HepG2 (cell line): ENCODE results near the gene AUP1. TPM values are rescaled to one million over a fixed set of nuclear protein-coding genes. Genes with fewer than 3 reads are reported as not detected.

Source experiments
- ATF4 ChIP-seq, 2 experiments: fragments of 450-650 bp in 1 of 2; sonication (generic) in 1 of 2; formaldehyde crosslinking; IDR thresholded peaks; 2 replicates each; pipeline versions ENCODE4 v1.5.0 to v1.8.0; 2020 to 2022; ENCODE audit warnings: mild to moderate bottlenecking in 1 of 2, missing genetic modification reagents in 1 of 2
- BRD4 ChIP-seq: sonication (generic); formaldehyde crosslinking; IDR thresholded peaks from 2 replicates; pipeline ENCODE4 v1.4.0; 2020; ENCODE audit warnings: missing genetic modification reagents
- ESRRA ChIP-seq: sonication (generic); formaldehyde crosslinking; IDR thresholded peaks from 2 replicates; pipeline ENCODE4 v1.5.1; 2020; ENCODE audit warnings: mild to moderate bottlenecking, low read depth, missing genetic modification reagents
- MBD4 ChIP-seq: IDR thresholded peaks from 2 replicates; pipeline ENCODE4 v1.6.1; 2012; ENCODE audit warnings: low read length, inconsistent platforms, borderline replicate concordance
- RELA ChIP-seq: sonication (generic); formaldehyde crosslinking; IDR thresholded peaks from 2 replicates; pipeline ENCODE4 v1.4.0; 2020; ENCODE audit warnings: missing genetic modification reagents
- ZHX2 ChIP-seq, 2 experiments: sonication (generic) in 1 of 2; formaldehyde crosslinking in 1 of 2; IDR thresholded peaks; 2 replicates each; pipeline versions ENCODE4 v1.6.1 to v1.9.0; 2014 to 2022; ENCODE audit warnings: antibody characterized with exemption in 1 of 2, borderline replicate concordance in 1 of 2, inconsistent platforms in 1 of 2, low read depth in 1 of 2, missing genetic modification reagents in 1 of 2
- ZNF205 ChIP-seq: IDR thresholded peaks from 2 replicates; pipeline ENCODE4 v1.6.1; 2018; ENCODE audit warnings: missing biosample characterization, missing genetic modification reagents
- ZNF317 ChIP-seq: sonication (generic); formaldehyde crosslinking; IDR thresholded peaks from 2 replicates; pipeline ENCODE4 v1.5.0; 2020; ENCODE audit warnings: mild to moderate bottlenecking, missing genetic modification reagents
- ZNF318 ChIP-seq: sonication (generic); formaldehyde crosslinking; IDR thresholded peaks from 2 replicates; pipeline ENCODE4 v1.4.0; 2020; ENCODE audit warnings: mild to moderate bottlenecking, missing genetic modification reagents
- ZNF557 ChIP-seq: sonication (generic); formaldehyde crosslinking; IDR thresholded peaks from 2 replicates; pipeline ENCODE4 v1.4.0; 2020; ENCODE audit warnings: missing genetic modification reagents
- ZNF577 ChIP-seq: sonication (generic); formaldehyde crosslinking; IDR thresholded peaks from 2 replicates; pipeline ENCODE4 v1.4.0; 2020; ENCODE audit warnings: mild to moderate bottlenecking, low read depth, missing genetic modification reagents, borderline replicate concordance
- ZNF629 ChIP-seq: sonication (generic); formaldehyde crosslinking; conservative IDR thresholded peaks from 2 replicates; pipeline ENCODE4 v1.5.0; 2020; ENCODE audit warnings: missing genetic modification reagents
- ZNF850 ChIP-seq: sonication (generic); formaldehyde crosslinking; conservative IDR thresholded peaks from 2 replicates; pipeline ENCODE4 v1.9.0; 2021; ENCODE audit warnings: mild to moderate bottlenecking, missing genetic modification reagents
- polyA plus RNA-seq, 8 experiments: library from polyadenylated mRNA; depleted of rRNA in 3 of 8; stranded (reverse) in 7 of 8; unstranded in 1 of 8; fragments of >200 nt; fragmentation: Illumina TruSeq in 4 of 8; extraction: Trizol in 4 of 8; gene quantifications; 2 replicates each; pipeline versions ENCODE4 v1.2.1 to v1.2.3, GENCODE V29; 2011 to 2016; ENCODE audit warnings: low read depth in 4 of 8, missing spikeins in 1 of 8, mixed read lengths in 1 of 8; ENCODE audit not compliant: insufficient read depth in 1 of 8
- total RNA-seq, 5 experiments: library from RNA; depleted of rRNA; stranded (reverse); fragments of >200 nt; fragmentation: Illumina TruSeq; extraction: Trizol; gene quantifications; 2 replicates each; pipeline ENCODE4 v1.2.3, GENCODE V29; 2016; ENCODE audit warnings: low read depth in 1 of 5

The AUP1 gene
- total and polyA plus RNA-seq, 2 of the 13 experiments (the other 11 are each of a cell fraction or from before 2014, with no cell fraction given) = 174 to 267 TPM

- TF ChIP-seq ZHX2 (IDR thresholded peaks at IDR 0.05; ENCODE audit: low read depth) (no peak), ZHX2 (CRISPR knock-in tag; IDR thresholded peaks at IDR 0.05; ENCODE audit: borderline replicate concordance) (no peak), ZNF317 (CRISPR knock-in tag) (0 out of 2 replicates have a peak, but pooled peaks have one; percentile 28), ATF4 (CRISPR knock-in tag; IDR thresholded peaks at IDR 0.05) (no peak), MBD4 (no peak), ZNF850 (no peak), RELA (CRISPR knock-in tag) (no peak), ZNF629 (CRISPR knock-in tag) (no peak), ZNF318 (CRISPR knock-in tag) (no peak), BRD4 (CRISPR knock-in tag) (0 out of 2 replicates have a peak, but pooled peaks have one; percentile 62), ZNF557 (CRISPR knock-in tag) (no peak), ZNF205 (peak; percentile 73), ZNF577 (no peak), ESRRA (CRISPR knock-in tag) (no peak)
These were observed 23.7 kb upstream of the AUP1 start (continued) for GRCh38 chr2:74552914-74553811.
